H1 (cell line): ENCODE measurements around the gene TRMT61A.

Experiments used
- EGR1 ChIP-seq: IDR thresholded peaks from 2 replicates; pipeline ENCODE4 v1.6.1; 2011; ENCODE audit warnings: low read depth, low read length, borderline replicate concordance
- TF ChIP-seq, protein P1 (sequence below): IDR thresholded peaks from 2 replicates; pipeline ENCODE4 v1.6.1; 2011; ENCODE audit warnings: low read length, improper control_type of control experiment

DNA sequence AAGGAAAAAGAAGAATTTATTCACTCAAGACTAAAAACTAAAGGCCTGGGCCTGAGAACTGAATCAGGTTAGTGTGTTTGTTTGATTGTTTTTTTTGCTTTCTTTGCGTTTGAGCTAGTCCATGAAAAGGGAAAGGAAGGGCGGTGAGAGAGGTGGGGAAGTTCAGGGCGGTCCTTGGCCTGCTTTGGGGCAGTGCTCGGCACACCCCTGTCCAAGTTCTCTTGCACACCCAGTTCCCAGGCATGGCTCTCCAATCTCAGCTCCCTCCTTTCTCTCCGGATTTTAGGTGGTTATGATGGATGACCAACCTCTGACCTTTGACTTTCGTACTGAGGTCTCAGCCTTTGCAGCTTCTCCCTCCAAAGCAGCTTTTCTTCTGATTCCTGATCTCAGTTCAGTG is 45.1 kb downstream of the TRMT61A start:
- no peak for TF ChIP-seq EGR1
- TF ChIP-seq, protein P1, sequence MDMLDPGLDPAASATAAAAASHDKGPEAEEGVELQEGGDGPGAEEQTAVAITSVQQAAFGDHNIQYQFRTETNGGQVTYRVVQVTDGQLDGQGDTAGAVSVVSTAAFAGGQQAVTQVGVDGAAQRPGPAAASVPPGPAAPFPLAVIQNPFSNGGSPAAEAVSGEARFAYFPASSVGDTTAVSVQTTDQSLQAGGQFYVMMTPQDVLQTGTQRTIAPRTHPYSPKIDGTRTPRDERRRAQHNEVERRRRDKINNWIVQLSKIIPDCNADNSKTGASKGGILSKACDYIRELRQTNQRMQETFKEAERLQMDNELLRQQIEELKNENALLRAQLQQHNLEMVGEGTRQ = no peak
